Suprapubic skin (tissue), 4 donors: Measurements from ENCODE around the gene TBL2. TPM values are rescaled to one million over a fixed set of nuclear protein-coding genes. Genes with fewer than 3 reads are reported as not detected.

Experiments
- DNase-seq, 2 donors: peaks; one replicate each; pipeline ENCODE4 v3.0.0-alpha.2; 2019; ENCODE audit warnings: low spot score in 2 of 2
- H3K27ac ChIP-seq: fragments of 200-600 bp; sonication (generic); one replicate; pipeline ENCODE4 v1.5.1; 2019
- H3K27me3 ChIP-seq: fragments of 200-600 bp; sonication (generic); one replicate; pipeline ENCODE4 v1.5.1; 2019
- H3K36me3 ChIP-seq: fragments of 200-600 bp; sonication (generic); one replicate; pipeline ENCODE4 v1.5.1; 2019
- H3K4me1 ChIP-seq: fragments of 200-600 bp; sonication (generic); one replicate; pipeline ENCODE4 v1.5.1; 2019
- H3K4me3 ChIP-seq: fragments of 200-600 bp; sonication (generic); one replicate; pipeline ENCODE4 v1.5.1; 2019; ENCODE audit warnings: mild to moderate bottlenecking
- H3K9me3 ChIP-seq: fragments of 200-600 bp; sonication (generic); one replicate; pipeline ENCODE4 v1.5.1; 2019
- CTCF ChIP-seq, 2 donors: fragments of 200-600 bp in 1 of 2; fragments of 450-650 bp in 1 of 2; sonication (generic) in 1 of 2; IDR thresholded peaks; one replicate each; pipeline ENCODE4 v1.5.1; 2016 to 2019; ENCODE audit warnings: antibody characterized with exemption in 2 of 2, mild to moderate bottlenecking in 1 of 2, moderate library complexity in 1 of 2
- EP300 ChIP-seq: sonication (generic); formaldehyde crosslinking; IDR thresholded peaks from one replicate; pipeline ENCODE4 v1.6.1; 2017; ENCODE audit warnings: antibody characterized with exemption
- POLR2A ChIP-seq, 2 donors: fragments of 450-650 bp; IDR thresholded peaks; one replicate each; pipeline ENCODE4 v1.6.1; 2017; ENCODE audit warnings: antibody characterized with exemption in 2 of 2, mild to moderate bottlenecking in 2 of 2, moderate library complexity in 2 of 2
- POLR2AphosphoS5 ChIP-seq, 3 donors: sonication (generic); formaldehyde crosslinking; IDR thresholded peaks; one replicate each; pipeline ENCODE4 v1.6.1; 2017; ENCODE audit warnings: antibody characterized with exemption in 3 of 3
- WGBS: methylation state at CpG from one replicate; pipeline ENCODE4 v1.1.5; 2018; 5-methylcytosine and 5-hydroxymethylcytosine counted together
- total RNA-seq, 4 donors: library from RNA; depleted of rRNA; stranded (reverse); fragments of >200 nt; gene quantifications; one replicate each; pipeline ENCODE4 v1.1.0, GENCODE V29; 2016

The TBL2 gene
- total RNA-seq, 4 donors from 2014 or later: 23.3 to 43.3 (median 40.8) TPM

GRCh38 chr7:73606801-73607691, 28.7 kb upstream of the TBL2 start:
- no peak overlapping the region for H3K4me3 ChIP-seq
- 21% methylated on average over 20 of the region's 36 CpGs for WGBS
- H3K27ac ChIP-seq: no peak overlapping the region
- H3K27me3 ChIP-seq: peaks cover 21% of the 10 kb centered on the region
- no peak for DNase-seq
- no peaks in the 10 kb centered on the region for H3K36me3 ChIP-seq
- H3K4me1 ChIP-seq: no peaks in the 10 kb centered on the region
- TF ChIP-seq CTCF (IDR thresholded peaks at IDR 0.05) (peak; percentile 86 to 88), POLR2AphosphoS5 (IDR thresholded peaks at IDR 0.05) (no peak), POLR2A (IDR thresholded peaks at IDR 0.05) (no peak)
- H3K9me3 ChIP-seq: no peaks in the 10 kb centered on the region

GRCh38 chr7:73605601-73606220, 27.3 kb upstream of the TBL2 start:
- H3K9me3 ChIP-seq: no peaks in the 10 kb centered on the region
- 76% methylated on average over 23 of the region's 23 CpGs for WGBS
- H3K27ac ChIP-seq: no peak overlapping the region
- DNase-seq: no peak
- H3K4me3 ChIP-seq: no peak overlapping the region
- no peaks in the 10 kb centered on the region for H3K36me3 ChIP-seq
- peaks cover 21% of the 10 kb centered on the region for H3K27me3 ChIP-seq
- H3K4me1 ChIP-seq: no peaks in the 10 kb centered on the region
- no peak for TF ChIP-seq EP300
- TF ChIP-seq POLR2A (IDR thresholded peaks at IDR 0.05): no peak
- no peak for TF ChIP-seq POLR2AphosphoS5 (IDR thresholded peaks at IDR 0.05)
- no peak for TF ChIP-seq CTCF (IDR thresholded peaks at IDR 0.05)

GRCh38 chr7:73602721-73603651, 24.6 kb upstream of the TBL2 start:
- Histone ChIP-seq H3K36me3 (no peaks in the 10 kb centered on the region), H3K4me1 (peaks cover 2% of the 10 kb centered on the region), H3K27me3 (peaks cover 27% of the 10 kb centered on the region), H3K27ac (no peak overlapping the region), H3K4me3 (no peak overlapping the region), H3K9me3 (no peaks in the 10 kb centered on the region)
- no peak for TF ChIP-seq CTCF (IDR thresholded peaks at IDR 0.05)
- no peak for TF ChIP-seq POLR2A (IDR thresholded peaks at IDR 0.05)
- TF ChIP-seq EP300: no peak
- TF ChIP-seq POLR2AphosphoS5 (IDR thresholded peaks at IDR 0.05): no peak
- WGBS: 75% methylated on average over 19 of the region's 22 CpGs
- DNase-seq: no peak

- H3K9me3 ChIP-seq: no peaks in the 10 kb centered on the region
- 67% methylated on average over 7 of the region's 7 CpGs for WGBS
- peaks cover 35% of the 10 kb centered on the region for H3K27me3 ChIP-seq
- TF ChIP-seq POLR2AphosphoS5 (IDR thresholded peaks at IDR 0.05) (no peak), EP300 (no peak), POLR2A (IDR thresholded peaks at IDR 0.05) (no peak), CTCF (IDR thresholded peaks at IDR 0.05) (no peak)
- H3K27ac ChIP-seq: no peak overlapping the region
- H3K36me3 ChIP-seq: no peaks in the 10 kb centered on the region
- no peak overlapping the region for H3K4me3 ChIP-seq
- H3K4me1 ChIP-seq: peaks cover 2% of the 10 kb centered on the region
- DNase-seq: no peak
Measured at GRCh38 chr7:73599916-73600315, 21.5 kb upstream of the TBL2 start.
